Renal cortical epithelial cell (primary cell): ENCODE data around the gene PDHA1. TPM values are rescaled to one million over a fixed set of nuclear protein-coding genes. Genes with fewer than 3 reads are reported as not detected.
A peak's percentile ranks its signal among the peaks of the same experiment; 100 is the strongest.

Experiments used
- DNase-seq: peaks from one replicate; pipeline ENCODE4 v3.0.0-alpha.2; 2011; ENCODE audit warnings: low read depth
- total RNA-seq: library from RNA; depleted of rRNA; stranded (reverse); fragments of >200 nt; gene quantifications from 2 replicates; pipeline ENCODE4 v1.2.3, GENCODE V29; 2014

PDHA1 gene
- total RNA-seq = 85.8 and 212 TPM in 2 replicates

- DNase-seq = peak; percentile 70
Observed at GRCh38 chrX:19343535-19344408, at the start of gene PDHA1. Gene PDHA1, plus strand, starts transcription at chrX:19343927. Its CDS starts 111 bp downstream, at chrX:19344038.

- peak; percentile 27 for DNase-seq
Observed at GRCh38 chrX:19303256-19303880, 40.4 kb upstream of the PDHA1 start.

GRCh38 chrX:19326567-19326966 is 17.2 kb upstream of the PDHA1 start:
- no peak for DNase-seq

- no peak for DNase-seq
Observed at GRCh38 chrX:19331831-19332230, 11.9 kb upstream of the PDHA1 start.

GRCh38 chrX:19332983-19333382 is 10.7 kb upstream of the PDHA1 start:
- no peak for DNase-seq

GRCh38 chrX:19334945-19335626 is 8.6 kb upstream of the PDHA1 start:
- DNase-seq = no peak

- peak; percentile 10 for DNase-seq
Observed at GRCh38 chrX:19342331-19342906, 1.3 kb upstream of the PDHA1 start.

- DNase-seq = no peak
Observed at GRCh38 chrX:19343085-19343534, 617 bp upstream of the PDHA1 start.

GRCh38 chrX:19344661-19345060 is 934 bp downstream of the PDHA1 start:
- no peak for DNase-seq

GRCh38 chrX:19347916-19348315 is 4.2 kb downstream of the PDHA1 start:
- no peak for DNase-seq

- DNase-seq = no peak
Observed at GRCh38 chrX:19349264-19349663, 5.5 kb downstream of the PDHA1 start.

GRCh38 chrX:19350941-19351384 is 7.2 kb downstream of the PDHA1 start:
- DNase-seq = no peak

- no peak for DNase-seq
Observed at GRCh38 chrX:19354625-19355024, 10.9 kb downstream of the PDHA1 start.

- no peak for DNase-seq
Observed at GRCh38 chrX:19358521-19358920, 14.8 kb downstream of the PDHA1 start.

- DNase-seq = no peak
Observed at GRCh38 chrX:19360903-19361302, 17.2 kb downstream of the PDHA1 start.

- no peak for DNase-seq
Observed at GRCh38 chrX:19361701-19362100, 18.0 kb downstream of the PDHA1 start.

GRCh38 chrX:19368576-19368975 is 24.8 kb downstream of the PDHA1 start:
- no peak for DNase-seq

GRCh38 chrX:19370061-19370460 is 26.3 kb downstream of the PDHA1 start:
- no peak for DNase-seq

GRCh38 chrX:19372170-19372546 is 28.4 kb downstream of the PDHA1 start:
- peak; percentile 48 for DNase-seq

GRCh38 chrX:19372547-19373331 is 29.0 kb downstream of the PDHA1 start:
- no peak for DNase-seq

- DNase-seq = no peak
Observed at GRCh38 chrX:19373351-19373891, 29.7 kb downstream of the PDHA1 start.
